Erythroblast (primary cell): ENCODE results near the gene COL25A1.

Experiments used
- GATA1 ChIP-seq: IDR thresholded peaks from 2 replicates; pipeline ENCODE4 v1.6.1; 2011; ENCODE audit warnings: low read depth, mild to moderate bottlenecking, control low read depth, low read length, moderate library complexity
- POLR2A ChIP-seq: IDR thresholded peaks from 2 replicates; pipeline ENCODE4 v1.6.1; 2011; ENCODE audit warnings: mild to moderate bottlenecking, low read length

DNA sequence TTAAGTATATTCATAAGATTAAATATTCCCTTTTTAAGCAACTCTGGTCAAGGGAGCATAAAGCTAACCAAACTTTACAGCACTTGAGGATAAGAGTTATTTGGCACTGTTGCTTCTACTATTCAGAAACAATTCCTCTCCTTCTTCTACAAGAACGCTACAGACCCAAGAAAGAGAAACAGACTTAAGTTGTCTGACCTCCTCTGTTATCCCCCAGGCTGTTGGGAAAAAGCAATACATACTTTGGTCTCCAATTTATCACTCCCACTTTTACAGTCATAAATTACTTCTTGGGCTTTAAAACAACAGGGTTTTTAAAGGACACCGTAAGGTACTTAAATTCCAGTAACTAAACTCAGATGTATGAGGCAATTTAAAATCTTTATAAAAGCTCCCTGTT lies 147.4 kb downstream of the COL25A1 start:
- TF ChIP-seq POLR2A (no peak), GATA1 (no peak)
